Epithelial cell of proximal tubule (primary cell): ENCODE data around the gene CADM1. TPM values are rescaled to one million over a fixed set of nuclear protein-coding genes. Genes with fewer than 3 reads are reported as not detected.

Source experiments
- DNase-seq: peaks from one replicate; pipeline ENCODE4 v3.0.0-alpha.2; 2011; ENCODE audit warnings: low read depth
- H3K4me3 ChIP-seq: 2 replicates; pipeline ENCODE4 v1.5.1; 2011; ENCODE audit warnings: low read depth, mild to moderate bottlenecking, low read length
- total RNA-seq: library from RNA; depleted of rRNA; stranded (reverse); fragments of >200 nt; gene quantifications from 2 replicates; pipeline ENCODE4 v1.2.3, GENCODE V29; 2015
- TF ChIP-seq, protein P1 (sequence below): conservative IDR thresholded peaks from 2 replicates; pipeline ENCODE4 v1.5.1; 2012; ENCODE audit warnings: low read depth, mild to moderate bottlenecking, low read length

Gene CADM1
- total RNA-seq, 1 donor from 2014 or later: 21.3 TPM

GRCh38 chr11:115366826-115367225, 137.4 kb downstream of the CADM1 start:
- DNase-seq: no peak
- TF ChIP-seq, protein P1, sequence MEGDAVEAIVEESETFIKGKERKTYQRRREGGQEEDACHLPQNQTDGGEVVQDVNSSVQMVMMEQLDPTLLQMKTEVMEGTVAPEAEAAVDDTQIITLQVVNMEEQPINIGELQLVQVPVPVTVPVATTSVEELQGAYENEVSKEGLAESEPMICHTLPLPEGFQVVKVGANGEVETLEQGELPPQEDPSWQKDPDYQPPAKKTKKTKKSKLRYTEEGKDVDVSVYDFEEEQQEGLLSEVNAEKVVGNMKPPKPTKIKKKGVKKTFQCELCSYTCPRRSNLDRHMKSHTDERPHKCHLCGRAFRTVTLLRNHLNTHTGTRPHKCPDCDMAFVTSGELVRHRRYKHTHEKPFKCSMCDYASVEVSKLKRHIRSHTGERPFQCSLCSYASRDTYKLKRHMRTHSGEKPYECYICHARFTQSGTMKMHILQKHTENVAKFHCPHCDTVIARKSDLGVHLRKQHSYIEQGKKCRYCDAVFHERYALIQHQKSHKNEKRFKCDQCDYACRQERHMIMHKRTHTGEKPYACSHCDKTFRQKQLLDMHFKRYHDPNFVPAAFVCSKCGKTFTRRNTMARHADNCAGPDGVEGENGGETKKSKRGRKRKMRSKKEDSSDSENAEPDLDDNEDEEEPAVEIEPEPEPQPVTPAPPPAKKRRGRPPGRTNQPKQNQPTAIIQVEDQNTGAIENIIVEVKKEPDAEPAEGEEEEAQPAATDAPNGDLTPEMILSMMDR: no peak
- H3K4me3 ChIP-seq: no peak overlapping the region

DNA sequence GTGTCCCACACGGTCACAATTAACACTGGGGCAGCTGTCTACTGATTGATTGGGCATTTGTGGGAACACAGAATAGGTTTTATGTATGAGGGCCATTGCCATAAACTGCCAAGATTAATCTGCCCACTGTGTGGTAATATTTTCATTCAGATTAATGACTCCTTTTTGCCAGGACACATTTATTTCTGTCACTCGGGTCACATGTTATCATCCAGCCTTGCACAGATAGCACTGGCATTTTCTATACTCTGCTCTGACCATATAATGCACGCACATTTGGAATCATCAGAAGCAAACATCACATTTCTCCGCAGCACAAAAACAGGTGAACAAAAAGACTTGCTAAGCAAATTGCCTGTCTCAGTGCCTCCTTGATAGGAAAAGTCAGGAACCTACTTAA, 138.3 kb downstream of the CADM1 start:
- H3K4me3 ChIP-seq: no peak overlapping the region
- TF ChIP-seq, protein P1: no peak

DNA sequence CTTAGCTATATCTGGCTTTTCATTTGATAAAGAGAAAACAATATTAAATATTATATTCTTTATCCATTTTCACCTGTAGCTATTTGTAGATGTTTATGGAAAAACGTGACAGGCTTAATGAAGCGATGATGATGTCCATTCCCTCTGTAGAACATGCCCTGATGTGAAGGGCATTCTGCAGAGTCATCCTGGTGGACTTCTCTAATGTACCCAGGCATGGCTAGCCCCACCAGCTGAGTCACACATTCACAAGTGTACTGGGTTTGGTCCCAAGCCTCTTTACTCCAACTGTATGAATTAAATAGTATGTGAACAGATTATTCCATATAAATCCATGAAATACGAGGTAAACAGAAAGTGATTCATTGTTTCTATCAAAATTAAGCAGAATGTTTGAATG, 139.3 kb downstream of the CADM1 start:
- no peak overlapping the region for H3K4me3 ChIP-seq
- no peak for DNase-seq
- TF ChIP-seq, protein P1: no peak

More for the DNA sequence above, 138.3 kb downstream of the CADM1 start:
- DNase-seq: no peak

GRCh38 chr11:115363921-115364320, 140.3 kb downstream of the CADM1 start:
- H3K4me3 ChIP-seq: no peak overlapping the region
- DNase-seq: no peak
- TF ChIP-seq, protein P1: no peak

GRCh38 chr11:115363426-115363825, 140.8 kb downstream of the CADM1 start:
- TF ChIP-seq, protein P1: no peak
- peak; percentile 6 for DNase-seq
- H3K4me3 ChIP-seq: no peak overlapping the region

DNA sequence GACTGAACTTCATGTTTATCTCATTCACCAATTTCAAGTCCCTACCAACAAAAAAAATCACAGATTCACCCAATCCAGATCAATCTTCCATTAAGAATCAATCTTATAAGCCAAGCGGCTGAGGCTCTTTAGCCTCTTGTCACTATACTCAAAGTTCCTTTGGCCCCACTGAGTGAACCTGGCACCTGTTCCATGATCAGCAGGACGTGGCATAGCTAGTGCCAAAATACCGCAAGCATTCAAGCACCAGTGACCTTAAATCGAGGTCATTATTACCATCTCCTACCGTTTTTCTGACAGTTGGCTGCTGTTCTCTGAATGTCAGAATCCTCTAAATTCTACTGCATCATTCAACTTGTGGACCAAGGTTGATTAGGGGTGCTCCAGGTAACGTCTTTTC, 141.2 kb downstream of the CADM1 start:
- no peak for DNase-seq
- H3K4me3 ChIP-seq: no peak overlapping the region
- TF ChIP-seq, protein P1: no peak

DNA sequence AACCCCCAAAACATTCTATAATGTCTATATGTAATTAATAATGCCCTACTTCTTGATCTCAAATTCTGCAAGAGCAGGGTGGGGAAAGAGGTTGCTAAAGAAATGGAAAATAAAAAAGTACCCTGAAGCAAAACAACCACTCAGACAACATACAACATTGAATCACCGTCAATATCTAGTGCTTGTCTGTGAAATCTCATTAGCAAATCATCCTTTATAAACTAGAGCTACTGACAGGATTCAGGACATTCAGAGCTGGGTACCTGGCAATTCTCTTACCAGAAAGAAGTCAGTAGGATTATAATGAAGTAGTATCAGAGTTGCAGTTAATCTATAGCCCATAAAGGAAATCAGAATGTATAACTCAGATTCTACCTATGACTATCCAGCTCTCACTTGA, 143.2 kb downstream of the CADM1 start:
- TF ChIP-seq, protein P1: no peak
- no peak overlapping the region for H3K4me3 ChIP-seq
- DNase-seq: no peak
